Measurements from ENCODE around the gene KCTD6. TPM values are rescaled to one million over a fixed set of nuclear protein-coding genes. Genes with fewer than 3 reads are reported as not detected.
A peak's percentile ranks its signal among the peaks of the same experiment; 100 is the strongest.

The KCTD6 gene
- polyA plus RNA-seq, 3 donors: 30.6 to 37.7 (median 33.4) TPM

- no peak for DNase-seq (ENCODE audit: extremely low read depth in 1 of 11, low read depth in 9 of 11, low spot score in 4 of 11)
Observed at GRCh38 chr3:58478781-58479180, 13.1 kb upstream of the KCTD6 start.

- DNase-seq (ENCODE audit: extremely low read depth in 1 of 11, low read depth in 9 of 11, low spot score in 4 of 11): no peak
Observed at GRCh38 chr3:58480309-58480708, 11.6 kb upstream of the KCTD6 start.

- DNase-seq (ENCODE audit: extremely low read depth in 1 of 11, low read depth in 9 of 11, low spot score in 4 of 11): no peak
Observed at GRCh38 chr3:58482917-58483636, 8.8 kb upstream of the KCTD6 start.

GRCh38 chr3:58484045-58484721 lies 7.7 kb upstream of the KCTD6 start:
- no peak for DNase-seq (ENCODE audit: extremely low read depth in 1 of 11, low read depth in 9 of 11, low spot score in 4 of 11)

- no peak for DNase-seq (ENCODE audit: extremely low read depth in 1 of 11, low read depth in 9 of 11, low spot score in 4 of 11)
Observed at GRCh38 chr3:58484722-58485069, 7.2 kb upstream of the KCTD6 start.

GRCh38 chr3:58485801-58486435 lies 6.0 kb upstream of the KCTD6 start:
- DNase-seq (ENCODE audit: extremely low read depth in 1 of 11, low read depth in 9 of 11, low spot score in 4 of 11): no peak

GRCh38 chr3:58487140-58487886 lies 4.6 kb upstream of the KCTD6 start:
- DNase-seq (ENCODE audit: extremely low read depth in 1 of 11, low read depth in 9 of 11, low spot score in 4 of 11): no peak

- DNase-seq (ENCODE audit: extremely low read depth in 1 of 11, low read depth in 9 of 11, low spot score in 4 of 11): no peak
Observed at GRCh38 chr3:58488967-58489366, 2.9 kb upstream of the KCTD6 start.

GRCh38 chr3:58490860-58491501 lies 915 bp upstream of the KCTD6 start:
- DNase-seq (ENCODE audit: extremely low read depth in 1 of 11, low read depth in 9 of 11, low spot score in 4 of 11): no peak

GRCh38 chr3:58492494-58492905 lies 604 bp downstream of the KCTD6 start:
- peak in 8 of 11 donors; percentile 30 to 60 (median 40) for DNase-seq (ENCODE audit: extremely low read depth in 1 of 11, low read depth in 9 of 11, low spot score in 4 of 11)

GRCh38 chr3:58494107-58494506 lies 2.2 kb downstream of the KCTD6 start:
- DNase-seq (ENCODE audit: extremely low read depth in 1 of 11, low read depth in 9 of 11, low spot score in 4 of 11): no peak

- no peak for DNase-seq (ENCODE audit: extremely low read depth in 1 of 11, low read depth in 9 of 11, low spot score in 4 of 11)
Observed at GRCh38 chr3:58495101-58495500, 3.2 kb downstream of the KCTD6 start.

GRCh38 chr3:58496206-58496857 lies 4.4 kb downstream of the KCTD6 start:
- DNase-seq (ENCODE audit: extremely low read depth in 1 of 11, low read depth in 9 of 11, low spot score in 4 of 11): no peak

- DNase-seq (ENCODE audit: extremely low read depth in 1 of 11, low read depth in 9 of 11, low spot score in 4 of 11): no peak
Observed at GRCh38 chr3:58497097-58497496, 5.2 kb downstream of the KCTD6 start.

GRCh38 chr3:58502872-58503271 lies 11.0 kb downstream of the KCTD6 start:
- DNase-seq (ENCODE audit: extremely low read depth in 1 of 11, low read depth in 9 of 11, low spot score in 4 of 11): no peak

- DNase-seq (ENCODE audit: extremely low read depth in 1 of 11, low read depth in 9 of 11, low spot score in 4 of 11): no peak
Observed at GRCh38 chr3:58507356-58508078, 15.6 kb downstream of the KCTD6 start.

- DNase-seq (ENCODE audit: extremely low read depth in 1 of 11, low read depth in 9 of 11, low spot score in 4 of 11): no peak
Observed at GRCh38 chr3:58508437-58508836, 16.5 kb downstream of the KCTD6 start.

- DNase-seq (ENCODE audit: extremely low read depth in 1 of 11, low read depth in 9 of 11, low spot score in 4 of 11): no peak
Observed at GRCh38 chr3:58514405-58514804, 22.5 kb downstream of the KCTD6 start.

All from renal cortex interstitium (tissue), 11 donors.